ENCODE measurements around the gene F8.
"Not testable (repeated sequence)": the region's sequence is repeated elsewhere in the genome, so short reads cannot be mapped to it uniquely, and the experiment has no call there.

Gene F8

GRCh38 chrX:155008578-155008977 lies 13.9 kb downstream of the F8 start:
- H3K9me3 ChIP-seq (ENCODE audit: insufficient read depth, low read depth, low read length); H3K18ac ChIP-seq (ENCODE audit: low read length); H4K8ac ChIP-seq (ENCODE audit: low read depth, low read length); H3K4me1 ChIP-seq (ENCODE audit: control insufficient read depth in 1 of 2, insufficient read depth in 2 of 2, low read length in 2 of 2); H4K12ac ChIP-seq (ENCODE audit: low read depth, low read length); H3K27ac ChIP-seq (ENCODE audit: low read depth, low read length); H3K4me2 ChIP-seq (ENCODE audit: low read length); H2BK120ac ChIP-seq (ENCODE audit: insufficient read depth, low read length, poor library complexity); H2AK5ac ChIP-seq (ENCODE audit: low read length); H3K14ac ChIP-seq (ENCODE audit: low read length); H3K79me1 ChIP-seq (ENCODE audit: low read length); H3K27me3 ChIP-seq (ENCODE audit: insufficient read depth, low read length); H3K4ac ChIP-seq (ENCODE audit: low read depth, low read length); H3K4me3 ChIP-seq (ENCODE audit: low read depth, low read length); H4K91ac ChIP-seq (ENCODE audit: low read depth, low read length); H3K79me2 ChIP-seq (ENCODE audit: control insufficient read depth, insufficient read depth, low read length, poor library complexity); H2BK12ac ChIP-seq (ENCODE audit: low read length); H3K36me3 ChIP-seq (ENCODE audit: control insufficient read depth in 1 of 2, insufficient read depth in 2 of 2, low read length in 2 of 2); H2BK5ac ChIP-seq (ENCODE audit: low read depth, low read length, poor library complexity); H3K23ac ChIP-seq (ENCODE audit: low read length); H2AFZ ChIP-seq (ENCODE audit: insufficient read depth, low read length, poor library complexity); H3K9ac ChIP-seq (ENCODE audit: low read length); DNase-seq: not testable (repeated sequence)
- WGBS (ENCODE audit: extremely low coverage, insufficient coverage, insufficient read length) = no CpG with 5 or more reads among the region's 12 CpGs

GRCh38 chrX:155006913-155007671 lies 15.4 kb downstream of the F8 start:
- H2AK5ac ChIP-seq (ENCODE audit: low read length); H3K4ac ChIP-seq (ENCODE audit: low read depth, low read length); H2BK120ac ChIP-seq (ENCODE audit: insufficient read depth, low read length, poor library complexity); H3K27me3 ChIP-seq (ENCODE audit: insufficient read depth, low read length); H4K91ac ChIP-seq (ENCODE audit: low read depth, low read length); H3K4me3 ChIP-seq (ENCODE audit: low read depth, low read length); H3K79me2 ChIP-seq (ENCODE audit: control insufficient read depth, insufficient read depth, low read length, poor library complexity); H2AFZ ChIP-seq (ENCODE audit: insufficient read depth, low read length, poor library complexity); H4K8ac ChIP-seq (ENCODE audit: low read depth, low read length); H3K4me1 ChIP-seq (ENCODE audit: control insufficient read depth in 1 of 2, insufficient read depth in 2 of 2, low read length in 2 of 2); H3K36me3 ChIP-seq (ENCODE audit: control insufficient read depth in 1 of 2, insufficient read depth in 2 of 2, low read length in 2 of 2); H4K12ac ChIP-seq (ENCODE audit: low read depth, low read length); H3K23ac ChIP-seq (ENCODE audit: low read length); H3K27ac ChIP-seq (ENCODE audit: low read depth, low read length); H3K4me2 ChIP-seq (ENCODE audit: low read length); H3K79me1 ChIP-seq (ENCODE audit: low read length); H3K14ac ChIP-seq (ENCODE audit: low read length); DNase-seq; H3K9ac ChIP-seq (ENCODE audit: low read length); H2BK12ac ChIP-seq (ENCODE audit: low read length); H3K9me3 ChIP-seq (ENCODE audit: insufficient read depth, low read depth, low read length); H2BK5ac ChIP-seq (ENCODE audit: low read depth, low read length, poor library complexity); H3K18ac ChIP-seq (ENCODE audit: low read length): not testable (repeated sequence)
- no CpG with 5 or more reads among the region's 11 CpGs for WGBS (ENCODE audit: extremely low coverage, insufficient coverage, insufficient read length)

GRCh38 chrX:155006379-155006778 lies 16.1 kb downstream of the F8 start:
- not testable (repeated sequence) for H3K14ac ChIP-seq (ENCODE audit: low read length); H3K23ac ChIP-seq (ENCODE audit: low read length); H4K8ac ChIP-seq (ENCODE audit: low read depth, low read length); H2AFZ ChIP-seq (ENCODE audit: insufficient read depth, low read length, poor library complexity); H2BK120ac ChIP-seq (ENCODE audit: insufficient read depth, low read length, poor library complexity); H2BK5ac ChIP-seq (ENCODE audit: low read depth, low read length, poor library complexity); DNase-seq; H3K4me3 ChIP-seq (ENCODE audit: low read depth, low read length); H3K9ac ChIP-seq (ENCODE audit: low read length); H3K4ac ChIP-seq (ENCODE audit: low read depth, low read length); H4K91ac ChIP-seq (ENCODE audit: low read depth, low read length); H3K79me2 ChIP-seq (ENCODE audit: control insufficient read depth, insufficient read depth, low read length, poor library complexity); H3K18ac ChIP-seq (ENCODE audit: low read length); H3K79me1 ChIP-seq (ENCODE audit: low read length); H2BK12ac ChIP-seq (ENCODE audit: low read length); H2AK5ac ChIP-seq (ENCODE audit: low read length); H3K27ac ChIP-seq (ENCODE audit: low read depth, low read length); H3K36me3 ChIP-seq (ENCODE audit: control insufficient read depth in 1 of 2, insufficient read depth in 2 of 2, low read length in 2 of 2); H3K4me2 ChIP-seq (ENCODE audit: low read length); H3K4me1 ChIP-seq (ENCODE audit: control insufficient read depth in 1 of 2, insufficient read depth in 2 of 2, low read length in 2 of 2); H3K27me3 ChIP-seq (ENCODE audit: insufficient read depth, low read length); H4K12ac ChIP-seq (ENCODE audit: low read depth, low read length); H3K9me3 ChIP-seq (ENCODE audit: insufficient read depth, low read depth, low read length)
- WGBS (ENCODE audit: extremely low coverage, insufficient coverage, insufficient read length) = no CpG with 5 or more reads among the region's 10 CpGs

- no peak overlapping the region for H3K18ac ChIP-seq (ENCODE audit: low read length)
- no peaks in the 10 kb centered on the region for H3K36me3 ChIP-seq (ENCODE audit: control insufficient read depth in 1 of 2, insufficient read depth in 2 of 2, low read length in 2 of 2)
- no peak overlapping the region for H4K91ac ChIP-seq (ENCODE audit: low read depth, low read length)
- H3K79me2 ChIP-seq (ENCODE audit: control insufficient read depth, insufficient read depth, low read length, poor library complexity) = no peaks in the 10 kb centered on the region
- H3K4ac ChIP-seq (ENCODE audit: low read depth, low read length) = no peak overlapping the region
- no peak overlapping the region for H2BK12ac ChIP-seq (ENCODE audit: low read length)
- no peak overlapping the region for H2BK5ac ChIP-seq (ENCODE audit: low read depth, low read length, poor library complexity)
- H4K12ac ChIP-seq (ENCODE audit: low read depth, low read length) = no peak overlapping the region
- no CpG with 5 or more reads among the region's 2 CpGs for WGBS (ENCODE audit: extremely low coverage, insufficient coverage, insufficient read length)
- no peak for DNase-seq
- H2AFZ ChIP-seq (ENCODE audit: insufficient read depth, low read length, poor library complexity) = no peak overlapping the region
- no peak overlapping the region for H2AK5ac ChIP-seq (ENCODE audit: low read length)
- H3K79me1 ChIP-seq (ENCODE audit: low read length) = no peaks in the 10 kb centered on the region
- H3K4me2 ChIP-seq (ENCODE audit: low read length) = no peak overlapping the region
- H3K27me3 ChIP-seq (ENCODE audit: insufficient read depth, low read length) = no peaks in the 10 kb centered on the region
- H3K9me3 ChIP-seq (ENCODE audit: insufficient read depth, low read depth, low read length) = no peaks in the 10 kb centered on the region
- no peak overlapping the region for H3K9ac ChIP-seq (ENCODE audit: low read length)
- no peak overlapping the region for H4K8ac ChIP-seq (ENCODE audit: low read depth, low read length)
- no peaks in the 10 kb centered on the region for H3K4me1 ChIP-seq (ENCODE audit: control insufficient read depth in 1 of 2, insufficient read depth in 2 of 2, low read length in 2 of 2)
- no peak overlapping the region for H3K27ac ChIP-seq (ENCODE audit: low read depth, low read length)
- no peak overlapping the region for H3K23ac ChIP-seq (ENCODE audit: low read length)
- H2BK120ac ChIP-seq (ENCODE audit: insufficient read depth, low read length, poor library complexity) = no peak overlapping the region
- no peak overlapping the region for H3K14ac ChIP-seq (ENCODE audit: low read length)
- no peak overlapping the region for H3K4me3 ChIP-seq (ENCODE audit: low read depth, low read length)
Observed at GRCh38 chrX:155005190-155005589, 17.3 kb downstream of the F8 start.

Data from trophoblast cell (in vitro differentiated cells and primary cell).